Cortex of kidney (tissue), 1 donor: ENCODE data around the gene TMEM175.

Experiments used
- DNase-seq: peaks from one replicate; lab custom pipeline; 2025; lab: John Stamatoyannopoulos, UW

The TMEM175 gene

GRCh38 chr4:898869-899555 lies 33.2 kb upstream of the TMEM175 start:
- DNase-seq = no peak

- DNase-seq = no peak
Observed at GRCh38 chr4:899556-899906, 32.7 kb upstream of the TMEM175 start.

DNA sequence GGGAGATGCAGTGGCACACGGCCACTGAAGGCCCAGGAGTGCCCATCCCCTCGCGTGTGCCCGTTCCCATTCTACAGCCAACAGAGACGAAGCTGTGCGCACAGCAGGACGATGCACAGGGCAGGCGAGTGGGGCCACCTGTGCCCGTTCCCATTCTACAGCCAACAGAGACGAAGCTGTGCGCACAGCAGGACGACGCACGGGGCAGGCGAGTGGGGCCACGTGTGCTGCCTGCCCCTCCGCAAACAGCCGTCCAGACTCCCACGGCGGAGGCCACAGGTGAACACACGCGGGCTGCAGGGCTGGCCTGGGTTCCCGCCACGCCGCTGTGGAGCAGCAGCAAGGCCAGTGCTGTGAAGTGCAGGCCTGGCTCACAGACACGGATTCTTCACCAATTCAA lies 32.2 kb upstream of the TMEM175 start:
- no peak for DNase-seq

DNA sequence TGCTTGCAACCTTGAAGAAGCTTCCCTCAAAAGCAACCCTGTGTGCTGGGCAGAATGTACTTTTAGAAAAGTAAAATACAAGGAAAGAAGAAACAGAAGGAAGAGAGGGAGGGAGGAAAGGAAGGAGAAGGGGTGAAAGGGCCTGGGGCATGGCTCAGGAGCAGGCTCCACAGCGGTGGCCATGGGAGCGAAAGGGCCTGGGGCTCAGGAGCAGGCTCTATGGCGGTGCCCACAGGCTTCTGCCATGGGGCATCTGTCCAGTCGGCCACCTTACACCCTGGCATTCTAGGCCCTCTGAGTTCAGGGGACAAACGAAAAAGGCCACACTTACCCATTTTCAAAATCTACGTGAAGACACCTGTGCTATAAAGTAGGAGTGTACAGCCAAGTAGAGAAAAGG lies 31.5 kb upstream of the TMEM175 start:
- DNase-seq = no peak

DNA sequence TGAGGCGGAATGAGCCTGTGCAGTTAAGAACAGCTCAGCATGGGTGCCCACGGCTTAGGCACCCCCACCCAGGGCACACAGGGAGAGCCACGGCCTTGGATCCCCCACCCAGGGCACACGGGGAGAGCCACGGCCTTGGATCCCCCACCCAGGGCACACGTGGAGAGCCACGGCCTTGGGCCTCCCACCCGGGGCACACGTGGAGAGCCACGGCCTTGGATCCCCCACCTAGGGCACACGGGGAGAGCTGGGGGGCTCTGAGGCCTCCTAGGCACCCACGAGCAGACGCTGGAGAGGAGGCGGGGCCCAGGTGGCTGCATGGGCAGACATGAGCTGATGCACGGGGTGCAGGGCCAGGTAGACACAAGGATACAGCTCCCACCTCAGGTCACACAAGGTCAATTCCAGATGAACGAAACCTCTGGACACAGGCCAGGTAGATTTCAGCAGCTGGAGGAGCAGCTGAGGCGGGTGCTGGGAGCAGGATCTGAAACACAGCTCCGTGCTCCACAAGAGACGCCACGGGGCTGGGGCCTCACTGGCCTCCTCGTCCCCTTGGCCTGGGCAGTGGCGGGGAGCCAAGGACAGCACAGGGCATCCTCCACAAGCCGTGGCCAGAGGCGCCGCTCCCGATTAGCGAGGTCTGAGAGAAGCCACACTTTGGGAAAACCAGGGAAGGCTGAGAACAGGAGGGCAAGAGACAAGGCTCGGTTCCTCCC lies 30.9 kb upstream of the TMEM175 start:
- no peak for DNase-seq

DNA sequence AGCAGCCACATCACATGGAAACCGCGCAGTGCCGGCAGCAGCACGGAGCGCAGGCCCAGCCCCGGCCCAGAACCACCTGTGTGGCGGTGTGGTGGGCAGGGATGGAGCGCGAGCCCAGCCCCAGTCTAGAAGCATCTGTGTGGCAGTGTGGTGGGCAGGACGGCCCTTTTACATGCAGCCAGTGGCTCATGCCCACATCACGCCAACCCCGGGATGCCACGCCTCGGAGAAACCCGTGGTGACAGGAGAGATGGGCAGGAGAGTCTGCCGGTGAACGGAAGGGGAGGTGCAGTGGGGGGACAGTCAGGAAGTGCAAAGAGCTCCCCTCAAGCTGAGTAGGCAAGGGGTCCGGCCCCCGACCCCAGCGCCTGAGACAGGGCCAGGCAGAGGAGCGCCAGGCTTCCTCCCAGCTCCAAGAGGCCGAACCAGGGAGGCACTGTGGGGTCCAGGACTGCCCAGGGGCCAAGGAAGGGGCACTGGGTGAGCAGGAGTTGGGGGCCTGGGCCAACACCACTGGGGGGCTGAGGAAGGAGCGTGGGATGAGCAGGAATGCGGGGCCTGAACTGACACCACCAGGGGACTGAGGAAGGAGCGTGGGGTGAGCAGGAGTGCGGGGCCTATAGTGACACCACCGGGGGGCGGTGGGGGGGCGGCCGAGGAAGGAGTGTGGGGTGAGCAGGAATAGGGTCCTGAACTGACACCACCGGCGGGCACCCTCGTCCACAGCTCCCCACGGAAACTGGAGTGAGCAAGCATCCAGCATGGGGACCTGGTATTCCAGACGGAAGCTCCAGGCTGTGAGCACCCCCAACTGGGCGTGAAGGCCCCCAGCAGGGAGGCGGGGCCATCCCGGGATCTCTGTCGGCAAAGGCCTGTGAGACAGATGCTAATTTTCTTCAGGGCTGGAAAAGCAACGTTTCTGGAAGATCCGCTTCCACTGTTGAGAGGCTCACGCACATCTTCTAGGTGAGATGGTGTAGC lies 28.9 kb upstream of the TMEM175 start:
- no peak for DNase-seq

DNA sequence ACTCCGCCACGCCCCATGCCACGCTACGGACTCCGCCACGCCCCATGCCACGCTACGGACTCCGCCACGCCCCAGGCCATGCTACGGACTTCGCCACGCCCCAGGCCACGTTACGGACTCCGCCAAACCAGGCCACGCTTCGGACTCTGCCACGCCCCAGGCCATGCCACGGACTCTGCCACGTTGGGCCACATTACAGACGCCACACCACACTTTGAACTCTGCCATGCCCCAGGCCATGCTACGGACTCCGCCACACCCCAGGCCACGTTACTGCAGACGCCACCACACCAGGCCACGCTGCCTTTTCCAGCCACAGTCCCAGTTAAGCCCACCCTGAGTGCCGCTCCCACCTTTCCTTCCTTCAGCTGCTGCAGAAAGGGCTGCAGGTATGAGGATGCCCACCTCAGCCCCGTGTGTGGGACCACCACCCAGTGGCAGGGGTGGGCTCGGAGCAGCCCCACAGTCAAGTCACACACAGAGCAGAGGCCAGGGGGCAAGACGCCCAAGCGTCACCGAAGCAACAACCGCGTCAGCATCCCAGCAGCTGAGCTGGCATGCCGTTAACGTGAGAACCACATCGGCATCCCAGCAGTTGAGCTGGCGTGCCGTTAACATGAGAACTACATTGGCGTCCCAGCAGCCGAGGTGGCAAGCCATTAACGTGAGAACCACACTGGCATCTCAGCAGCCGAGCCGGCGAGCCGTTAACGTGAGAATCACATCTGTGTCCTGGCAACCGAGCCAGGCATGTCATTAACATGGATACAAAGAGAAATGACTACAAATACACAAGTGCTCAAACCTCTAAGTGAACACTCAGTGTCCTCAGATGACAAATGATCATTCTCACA lies 26.5 kb upstream of the TMEM175 start:
- DNase-seq = no peak

- no peak for DNase-seq
Observed at GRCh38 chr4:906339-907102, 25.7 kb upstream of the TMEM175 start.

DNA sequence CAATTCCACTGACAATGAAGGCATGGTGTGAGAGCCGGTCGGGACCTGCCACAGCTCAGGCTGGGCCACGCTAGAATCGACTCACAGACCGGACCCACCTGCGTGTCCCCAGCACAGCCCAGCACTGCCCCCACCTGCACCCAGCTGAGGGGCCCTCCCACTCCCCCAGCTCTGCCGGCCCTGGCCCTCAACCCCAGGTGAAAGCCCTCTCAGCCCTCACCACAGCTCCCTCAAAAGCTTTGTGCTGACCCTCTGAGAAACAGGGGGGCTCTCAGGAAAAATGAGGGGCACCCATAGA lies 25.2 kb upstream of the TMEM175 start:
- no peak for DNase-seq

GRCh38 chr4:907691-908425 lies 24.4 kb upstream of the TMEM175 start:
- no peak for DNase-seq

DNA sequence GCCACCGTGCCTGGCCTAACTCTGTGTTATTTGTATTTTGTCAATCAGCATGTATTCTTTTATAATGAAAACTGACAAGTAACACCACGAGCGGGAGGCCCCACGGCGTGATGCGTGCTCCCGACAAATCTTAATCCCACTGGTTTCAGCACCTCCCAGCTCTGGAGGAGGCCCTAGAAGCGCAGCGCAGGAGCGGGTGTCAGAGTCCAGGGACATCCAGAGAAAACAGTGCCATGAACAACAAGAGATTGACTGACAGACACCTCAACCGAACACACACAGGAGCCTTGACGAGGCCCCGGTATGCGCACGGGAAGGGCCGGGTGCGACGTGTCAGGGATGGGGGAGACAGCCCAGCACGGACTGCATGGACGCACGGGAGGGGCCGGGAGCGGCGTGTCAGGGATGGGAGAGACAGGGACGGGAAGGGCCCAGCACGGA lies 23.1 kb upstream of the TMEM175 start:
- DNase-seq = no peak

- DNase-seq = no peak
Observed at GRCh38 chr4:909821-910220, 22.4 kb upstream of the TMEM175 start.

- DNase-seq = no peak
Observed at GRCh38 chr4:910366-911091, 21.7 kb upstream of the TMEM175 start.

- DNase-seq = no peak
Observed at GRCh38 chr4:911221-911751, 21.0 kb upstream of the TMEM175 start.

DNA sequence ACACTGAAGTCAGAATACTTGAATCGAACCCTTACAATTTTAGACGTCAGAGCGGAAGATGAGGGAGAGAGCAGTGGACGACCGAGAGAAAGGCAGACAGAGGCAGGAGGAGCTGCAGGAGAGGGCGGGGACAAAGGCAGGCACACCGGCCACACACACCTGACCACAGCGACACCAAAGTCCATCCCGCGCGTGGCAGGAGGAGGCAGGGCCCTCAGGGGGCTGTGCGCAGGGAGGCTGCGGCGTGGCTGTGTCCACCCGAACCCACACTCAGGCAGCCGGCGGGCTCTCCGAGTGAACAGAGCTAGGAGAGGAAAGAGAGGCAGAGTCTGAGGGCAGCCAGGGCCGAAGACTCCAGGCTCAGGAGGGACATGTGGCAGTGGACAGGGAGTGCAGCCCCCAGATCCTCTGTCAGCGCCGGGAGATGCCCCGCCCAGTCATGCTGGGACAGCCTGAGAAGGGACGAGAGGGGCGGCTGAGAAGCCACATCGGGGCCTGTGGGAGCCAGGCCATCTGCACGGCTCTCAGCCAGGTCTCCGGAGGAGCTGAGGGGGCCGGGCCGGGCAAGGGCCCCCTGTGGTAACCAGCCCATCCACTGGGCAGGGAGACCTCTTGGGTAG lies 20.3 kb upstream of the TMEM175 start:
- no peak for DNase-seq

DNA sequence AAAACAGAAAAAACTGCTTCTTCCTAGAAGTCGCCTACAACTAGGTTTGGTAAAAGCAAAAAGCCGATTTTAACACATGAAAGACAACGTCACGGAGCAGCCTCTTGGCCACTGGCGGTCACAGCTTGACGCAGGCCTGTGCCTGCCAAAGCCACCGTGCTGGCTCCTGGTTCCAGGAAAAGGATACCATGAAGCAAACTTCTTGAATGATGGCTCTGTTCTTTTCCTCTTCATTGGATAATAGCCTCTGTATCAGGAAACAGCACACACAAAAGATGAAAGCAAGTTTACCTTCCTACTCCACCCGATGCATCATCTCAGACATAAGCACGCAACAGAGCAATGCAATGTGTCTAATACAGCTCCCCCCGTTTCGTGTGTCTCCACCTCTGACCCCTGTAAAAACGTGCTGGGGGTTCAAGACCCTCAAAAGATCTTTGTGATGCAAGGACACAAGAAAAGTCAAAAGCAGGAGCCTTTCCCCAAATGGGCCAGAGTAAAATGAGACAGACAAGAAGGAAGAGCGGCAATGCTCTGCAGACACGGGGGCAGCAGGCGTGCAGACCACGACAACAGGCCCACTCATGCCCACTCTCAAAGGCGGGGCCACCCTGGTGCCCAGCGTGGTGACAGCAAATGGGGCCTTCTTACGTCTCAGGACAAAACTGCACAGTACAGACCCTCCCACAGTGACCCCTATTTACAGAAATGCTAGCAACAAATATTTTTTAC lies 19.5 kb upstream of the TMEM175 start:
- no peak for DNase-seq

DNA sequence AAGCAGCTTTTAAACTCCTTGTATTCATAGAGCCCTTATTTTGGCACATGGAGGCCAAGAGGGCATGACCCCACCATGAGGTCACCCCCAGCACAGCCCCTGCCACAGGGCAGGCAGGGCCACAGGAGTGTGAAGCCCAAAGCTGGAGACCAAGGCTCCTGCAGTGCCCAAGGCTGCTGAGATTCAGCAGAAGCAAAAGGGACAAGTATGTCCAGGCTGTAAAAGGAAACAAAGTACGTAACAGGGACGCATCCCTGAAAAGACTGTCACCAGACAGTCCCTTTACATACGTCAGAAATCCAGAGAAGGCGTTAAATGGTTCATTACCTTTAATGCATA lies 19.0 kb upstream of the TMEM175 start:
- DNase-seq = no peak

DNA sequence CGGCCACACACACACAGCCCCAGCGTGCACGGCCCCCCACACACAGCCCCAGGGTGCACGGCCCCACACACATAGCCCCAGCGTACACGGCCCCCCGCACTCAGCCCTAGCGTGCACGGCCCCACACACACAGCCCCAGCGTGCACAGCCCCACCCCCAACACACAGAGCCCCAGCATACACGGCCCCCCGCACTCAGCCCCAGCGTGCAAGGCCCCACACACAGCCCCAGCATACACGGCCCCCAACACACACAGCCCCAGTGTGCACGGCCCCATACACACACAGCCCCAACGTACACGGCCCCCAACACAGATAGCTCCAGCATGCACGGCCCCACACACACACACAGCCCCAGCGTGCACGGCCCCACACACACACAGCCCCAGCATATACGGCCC lies 17.7 kb upstream of the TMEM175 start:
- DNase-seq = no peak
